GM18870 (cell line): ENCODE results near the gene ATN1.
A peak's percentile ranks its signal among the peaks of the same experiment; 100 is the strongest.

ENCODE experiments used
- ATAC-seq: cut with Tn5 transposase; IDR thresholded peaks from one replicate; pipeline ENCODE4 v1.9.1; 2021; ENCODE audit warnings: moderate library complexity; ENCODE audit not compliant: unreplicated experiment

The ATN1 gene

GRCh38 chr12:6943722-6944380 lies 16.1 kb downstream of the ATN1 start, which contains the start of the genes C12orf57 and RNU7-1:
C12orf57 (plus strand) TSS chr12:6944022; CDS start chr12:6944122, 100 bp downstream.
RNU7-1 (plus strand) TSS chr12:6943816.
- peak; percentile 39 for ATAC-seq

GRCh38 chr12:6944381-6945186 lies 16.8 kb downstream of the ATN1 start:
- peak; percentile 25 for ATAC-seq

GRCh38 chr12:6945613-6946012 lies 17.9 kb downstream of the ATN1 start:
- no peak for ATAC-seq

- peak; percentile 18 for ATAC-seq
Measured at GRCh38 chr12:6946033-6946919, 18.5 kb downstream of the ATN1 start.

DNA sequence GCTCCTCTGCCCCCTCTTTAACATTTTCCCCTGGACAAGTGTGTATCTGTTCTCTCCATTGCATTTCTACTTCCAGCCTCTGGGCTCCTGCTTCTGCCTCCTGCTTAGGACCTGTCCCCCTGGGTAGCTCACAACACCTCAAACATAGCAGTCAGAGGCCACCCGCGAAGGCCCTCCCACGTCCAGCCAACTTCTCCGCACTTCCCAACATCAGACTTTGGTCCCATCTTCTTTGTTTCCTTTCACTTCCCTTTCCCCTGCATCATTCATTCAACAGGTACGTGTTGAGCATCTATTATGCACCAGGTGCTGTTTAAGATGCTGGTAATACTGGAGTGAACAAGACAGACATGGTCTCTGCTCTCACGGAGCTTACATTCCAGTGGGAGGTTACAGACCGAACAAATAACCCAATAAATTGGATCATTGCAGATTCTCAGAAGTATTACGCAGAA lies 19.2 kb downstream of the ATN1 start:
- no peak for ATAC-seq

DNA sequence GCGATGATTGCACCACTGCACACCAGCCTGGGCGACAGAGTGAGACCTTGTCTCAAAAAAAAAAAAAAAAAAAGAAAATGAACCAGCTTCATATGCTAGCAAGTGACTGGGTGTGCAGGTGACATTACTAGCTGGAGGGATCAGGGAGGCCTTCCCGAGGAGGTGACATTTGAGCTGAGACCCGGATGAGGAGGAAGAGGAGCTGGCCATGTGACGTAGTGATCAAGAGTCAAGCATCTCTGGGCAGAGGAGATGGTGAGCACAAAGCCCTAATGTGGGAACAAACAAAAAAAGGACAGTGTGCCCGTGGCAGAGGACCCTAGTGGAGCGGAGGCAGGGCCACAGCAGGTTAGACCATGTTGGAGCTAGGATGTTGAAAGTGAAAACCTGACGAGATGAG lies 19.9 kb downstream of the ATN1 start:
- no peak for ATAC-seq

GRCh38 chr12:6948873-6949594 lies 21.3 kb downstream of the ATN1 start:
- no peak for ATAC-seq

DNA sequence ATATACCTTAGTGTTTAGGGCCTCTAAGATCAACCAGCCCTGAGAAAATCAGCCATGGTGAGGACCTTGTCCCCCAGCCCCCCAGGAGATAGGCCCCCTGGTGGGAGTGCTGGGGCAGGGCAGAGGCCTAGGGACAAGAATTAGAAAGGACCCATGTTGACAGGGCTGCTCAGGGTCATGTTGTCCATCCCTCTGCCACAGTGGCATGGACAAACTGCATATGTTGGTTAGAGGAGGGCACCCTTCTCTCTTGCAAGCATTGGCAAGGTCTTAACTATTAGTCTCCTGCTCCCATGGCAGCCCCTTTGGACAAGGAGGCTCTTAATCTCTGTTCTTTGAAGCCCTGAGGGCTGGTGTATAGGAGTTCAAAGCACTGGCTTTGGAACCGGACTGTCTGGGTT lies 22.6 kb downstream of the ATN1 start:
- no peak for ATAC-seq

- no peak for ATAC-seq
Measured at GRCh38 chr12:6950811-6951540, 23.2 kb downstream of the ATN1 start, which contains the start of gene PTPN6. PTPN6 (plus strand) TSS chr12:6951356; CDS start chr12:6951513, 157 bp downstream.

DNA sequence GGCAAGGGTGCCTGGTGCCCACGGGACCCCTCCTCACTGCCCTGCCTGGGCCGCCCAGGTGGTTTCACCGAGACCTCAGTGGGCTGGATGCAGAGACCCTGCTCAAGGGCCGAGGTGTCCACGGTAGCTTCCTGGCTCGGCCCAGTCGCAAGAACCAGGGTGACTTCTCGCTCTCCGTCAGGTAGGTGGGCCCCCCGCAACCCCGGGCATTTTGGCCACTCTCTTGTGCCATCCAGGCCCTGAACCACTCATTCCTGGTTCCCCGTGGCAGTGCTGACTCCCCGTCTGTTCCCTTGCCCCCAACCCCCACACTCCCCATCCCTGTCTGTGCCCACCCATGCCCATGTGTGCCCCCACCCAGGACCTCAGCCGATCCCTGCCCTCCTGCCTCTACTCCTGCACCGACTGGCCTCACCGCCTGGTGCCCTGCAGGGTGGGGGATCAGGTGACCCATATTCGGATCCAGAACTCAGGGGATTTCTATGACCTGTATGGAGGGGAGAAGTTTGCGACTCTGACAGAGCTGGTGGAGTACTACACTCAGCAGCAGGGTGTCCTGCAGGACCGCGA lies 23.9 kb downstream of the ATN1 start:
- no peak for ATAC-seq

- no peak for ATAC-seq
Measured at GRCh38 chr12:6952121-6952862, 24.5 kb downstream of the ATN1 start.

GRCh38 chr12:6952863-6953441 lies 25.2 kb downstream of the ATN1 start:
- peak; percentile 2 for ATAC-seq

DNA sequence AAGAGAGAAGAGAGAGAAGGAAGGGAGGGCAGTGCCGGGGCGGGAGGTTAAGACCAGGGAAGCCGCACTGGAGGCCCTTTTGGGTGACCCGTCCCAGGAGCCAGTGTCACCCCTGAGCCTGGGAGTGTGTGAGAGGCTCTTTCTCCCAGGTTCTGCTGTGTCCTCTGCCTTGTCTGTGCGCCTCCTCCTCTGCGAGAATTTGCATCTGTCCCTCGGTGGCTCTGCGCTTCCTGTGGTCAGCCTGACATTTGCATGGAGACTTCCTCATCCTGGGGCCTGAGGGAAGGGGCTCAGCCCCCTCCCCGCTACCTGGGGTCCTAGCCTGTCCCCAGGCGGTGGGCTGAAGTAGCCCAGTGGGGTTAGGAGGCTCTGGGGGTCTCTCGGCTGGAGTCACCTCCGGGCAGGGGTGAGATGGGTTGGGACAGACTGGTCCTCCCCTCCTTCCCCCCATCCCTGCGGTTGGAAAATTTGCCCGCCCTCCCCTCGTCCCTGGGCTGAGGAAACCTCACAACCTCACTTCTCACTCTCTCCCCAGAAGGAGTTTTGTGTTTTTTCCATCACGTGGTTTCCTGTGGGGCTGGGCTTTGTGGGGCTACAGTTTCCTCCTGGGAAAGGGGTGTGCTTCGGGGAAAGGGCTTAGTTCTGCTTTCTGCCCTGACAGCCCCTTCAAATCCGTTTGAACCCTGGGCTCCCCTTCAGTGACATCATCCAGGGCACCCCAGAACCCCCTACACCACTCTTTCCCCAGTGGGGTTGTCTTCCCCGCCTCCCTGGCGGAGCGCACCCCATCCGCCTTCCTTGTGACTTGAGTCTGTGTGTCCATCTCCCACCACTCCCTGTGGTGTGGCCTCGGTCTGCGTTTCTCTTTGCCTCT lies 25.9 kb downstream of the ATN1 start:
- ATAC-seq, result peak; percentile 44

DNA sequence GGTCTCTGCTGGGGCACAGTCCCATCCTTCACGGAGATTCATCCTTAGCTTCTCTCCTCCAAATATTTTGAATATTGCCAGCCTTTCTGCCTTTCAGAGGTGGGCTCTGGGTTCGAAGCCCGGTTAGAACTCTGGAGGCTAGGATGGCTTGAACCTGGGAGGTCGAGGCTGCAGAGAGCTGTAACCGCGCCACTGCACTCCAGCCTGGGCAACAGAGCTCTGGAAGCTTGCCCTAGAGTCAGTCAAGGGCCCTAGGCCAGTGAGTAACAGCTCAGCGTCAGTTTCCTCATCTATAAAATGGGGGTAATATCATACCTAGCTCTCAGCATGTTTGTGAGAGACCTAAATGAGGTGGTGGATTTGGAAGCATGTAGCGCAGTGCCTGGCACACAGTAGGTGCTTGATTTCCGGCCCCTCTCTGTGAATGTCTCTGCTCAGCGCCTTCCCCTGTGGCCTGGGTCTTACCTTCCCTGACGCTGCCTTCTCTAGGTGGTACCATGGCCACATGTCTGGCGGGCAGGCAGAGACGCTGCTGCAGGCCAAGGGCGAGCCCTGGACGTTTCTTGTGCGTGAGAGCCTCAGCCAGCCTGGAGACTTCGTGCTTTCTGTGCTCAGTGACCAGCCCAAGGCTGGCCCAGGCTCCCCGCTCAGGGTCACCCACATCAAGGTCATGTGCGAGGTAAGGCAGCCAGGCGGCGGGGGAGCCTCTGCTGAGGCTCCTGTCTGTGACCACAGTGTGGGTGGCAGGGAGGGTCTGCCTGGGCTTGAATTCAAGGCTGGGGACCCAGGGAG lies 26.8 kb downstream of the ATN1 start:
- no peak for ATAC-seq

GRCh38 chr12:6955108-6956020 lies 27.6 kb downstream of the ATN1 start:
- ATAC-seq, result no peak
